Left ventricle myocardium inferior (tissue), 1 donor: ENCODE data around the gene CCDC86. TPM values are rescaled to one million over a fixed set of nuclear protein-coding genes. Genes with fewer than 3 reads are reported as not detected.
A peak's percentile ranks its signal among the peaks of the same experiment; 100 is the strongest.
"Not testable (repeated sequence)": the region's sequence is repeated elsewhere in the genome, so short reads cannot be mapped to it uniquely, and the experiment has no call there.

ENCODE experiments used
- DNase-seq: peaks from one replicate; pipeline ENCODE4 v3.0.0-alpha.2; 2020
- H3K27ac ChIP-seq: fragments of 200-600 bp; replicated peaks from 2 replicates; pipeline ENCODE4 v1.8.0; 2021
- H3K27me3 ChIP-seq: fragments of 200-600 bp; 2 replicates; pipeline ENCODE4 v1.8.0; 2021; ENCODE audit warnings: low read depth
- H3K36me3 ChIP-seq: fragments of 200-600 bp; 2 replicates; pipeline ENCODE4 v1.8.0; 2021
- H3K4me1 ChIP-seq: fragments of 200-600 bp; 2 replicates; pipeline ENCODE4 v1.8.0; 2021
- H3K4me3 ChIP-seq: fragments of 200-600 bp; 2 replicates; pipeline ENCODE4 v1.8.0; 2021; ENCODE audit warnings: mild to moderate bottlenecking, moderate library complexity
- H3K9me3 ChIP-seq: fragments of 200-600 bp; replicated peaks from 2 replicates; pipeline ENCODE4 v1.8.0; 2021
- intact Hi-C: fragments of 100-400 bp; cut with micrococcal nuclease; formaldehyde crosslinking; loops from one replicate; pipeline ENCODE4 v1.11.0; 2022
- total RNA-seq: library from RNA; stranded (reverse); fragmentation: NEBNext Ultra II Directional; extraction: Animal tissue kit (Norgen Biotek cat#: 25700); gene quantifications from one replicate; pipeline ENCODE4 v1.2.1, GENCODE V29; 2021
- TF ChIP-seq, protein P1 (sequence below): fragments of 200-600 bp; IDR thresholded peaks from 2 replicates; pipeline ENCODE4 v1.8.0; 2021; ENCODE audit warnings: antibody characterized with exemption, mild to moderate bottlenecking, borderline replicate concordance
- donor health status: DM: no; HTN: yes; CAD: no; lungs with severe emphysema.

The CCDC86 gene
- total RNA-seq, 1 donor from 2014 or later, result 9.3 TPM

DNA sequence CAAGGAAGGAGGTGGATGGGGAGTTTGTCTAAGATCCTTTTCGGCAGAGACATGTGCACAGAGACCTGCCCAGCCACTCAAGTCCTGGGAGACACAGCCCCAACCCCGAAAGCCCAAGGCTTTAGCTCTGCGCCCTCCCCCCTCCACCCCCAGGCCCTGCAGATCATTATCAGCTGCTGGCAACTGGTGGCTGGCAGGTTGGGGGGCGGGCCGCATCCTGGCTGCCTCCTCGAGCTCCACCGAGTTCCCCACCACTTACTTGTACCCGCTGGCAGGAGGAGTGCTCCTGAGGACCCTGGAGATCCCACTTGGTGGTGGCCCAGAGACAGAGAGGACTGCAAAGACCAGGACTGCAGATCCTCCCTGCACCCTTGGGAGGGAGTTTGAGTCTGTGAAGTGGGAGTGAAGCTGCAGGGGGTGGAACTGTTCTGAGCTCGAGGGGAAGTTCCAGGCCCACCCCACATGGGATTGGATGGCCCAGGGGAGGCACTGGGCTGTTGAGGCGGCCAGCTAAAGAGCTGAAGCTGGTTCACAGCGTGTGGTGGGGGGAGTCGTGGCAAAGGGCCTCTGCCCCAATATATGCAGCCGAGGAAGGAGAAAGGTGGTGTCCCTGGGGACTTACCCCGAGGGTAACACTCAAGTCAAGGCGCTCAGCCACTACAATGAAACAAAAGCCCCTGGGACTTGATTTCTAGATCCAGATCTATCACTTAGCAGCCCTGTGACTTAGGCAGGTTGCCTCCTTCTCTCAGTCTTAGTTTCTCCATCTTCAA is 19.9 kb upstream of the CCDC86 start:
- H3K27me3 ChIP-seq, result peaks cover 5% of the 10 kb centered on the region
- DNase-seq, result no peak

DNA sequence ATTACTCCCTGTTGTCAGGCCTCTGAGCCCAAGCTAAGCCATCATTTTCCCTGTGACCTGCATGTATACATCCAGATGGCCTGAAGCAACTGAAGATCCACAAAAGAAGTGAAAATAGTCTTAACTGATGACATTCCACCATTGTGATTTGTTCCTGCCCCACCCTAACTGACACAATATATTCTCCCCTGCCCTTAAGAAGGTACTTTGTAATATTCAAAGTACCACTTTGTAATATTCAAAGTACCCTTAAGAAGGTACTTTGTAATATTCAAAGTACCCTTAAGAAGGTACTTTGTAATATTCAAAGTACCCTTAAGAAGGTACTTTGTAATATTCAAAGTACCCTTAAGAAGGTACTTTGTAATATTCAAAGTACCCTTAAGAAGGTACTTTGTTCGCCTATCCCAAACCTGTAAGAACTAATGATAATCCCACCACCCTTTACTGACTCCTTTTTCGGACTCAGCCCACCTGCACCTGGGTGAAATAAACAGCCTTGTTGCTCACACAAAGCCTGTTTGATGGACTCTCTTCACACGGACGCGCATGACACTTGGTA is 18.1 kb upstream of the CCDC86 start:
- H3K4me3 ChIP-seq, intact Hi-C loops, DNase-seq, H3K36me3 ChIP-seq, H3K27me3 ChIP-seq, H3K9me3 ChIP-seq, H3K27ac ChIP-seq, H3K4me1 ChIP-seq: not testable (repeated sequence)

More for the DNA sequence above, 19.9 kb upstream of the CCDC86 start:
- intact Hi-C loops, result no loop called here
- Histone ChIP-seq H3K27ac (no peak overlapping the region), H3K36me3 (no peaks in the 10 kb centered on the region), H3K9me3 (peaks cover 8% of the 10 kb centered on the region), H3K4me1 (no peaks in the 10 kb centered on the region), H3K4me3 (no peak overlapping the region)
- TF ChIP-seq, protein P1, sequence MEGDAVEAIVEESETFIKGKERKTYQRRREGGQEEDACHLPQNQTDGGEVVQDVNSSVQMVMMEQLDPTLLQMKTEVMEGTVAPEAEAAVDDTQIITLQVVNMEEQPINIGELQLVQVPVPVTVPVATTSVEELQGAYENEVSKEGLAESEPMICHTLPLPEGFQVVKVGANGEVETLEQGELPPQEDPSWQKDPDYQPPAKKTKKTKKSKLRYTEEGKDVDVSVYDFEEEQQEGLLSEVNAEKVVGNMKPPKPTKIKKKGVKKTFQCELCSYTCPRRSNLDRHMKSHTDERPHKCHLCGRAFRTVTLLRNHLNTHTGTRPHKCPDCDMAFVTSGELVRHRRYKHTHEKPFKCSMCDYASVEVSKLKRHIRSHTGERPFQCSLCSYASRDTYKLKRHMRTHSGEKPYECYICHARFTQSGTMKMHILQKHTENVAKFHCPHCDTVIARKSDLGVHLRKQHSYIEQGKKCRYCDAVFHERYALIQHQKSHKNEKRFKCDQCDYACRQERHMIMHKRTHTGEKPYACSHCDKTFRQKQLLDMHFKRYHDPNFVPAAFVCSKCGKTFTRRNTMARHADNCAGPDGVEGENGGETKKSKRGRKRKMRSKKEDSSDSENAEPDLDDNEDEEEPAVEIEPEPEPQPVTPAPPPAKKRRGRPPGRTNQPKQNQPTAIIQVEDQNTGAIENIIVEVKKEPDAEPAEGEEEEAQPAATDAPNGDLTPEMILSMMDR, result no peak

DNA sequence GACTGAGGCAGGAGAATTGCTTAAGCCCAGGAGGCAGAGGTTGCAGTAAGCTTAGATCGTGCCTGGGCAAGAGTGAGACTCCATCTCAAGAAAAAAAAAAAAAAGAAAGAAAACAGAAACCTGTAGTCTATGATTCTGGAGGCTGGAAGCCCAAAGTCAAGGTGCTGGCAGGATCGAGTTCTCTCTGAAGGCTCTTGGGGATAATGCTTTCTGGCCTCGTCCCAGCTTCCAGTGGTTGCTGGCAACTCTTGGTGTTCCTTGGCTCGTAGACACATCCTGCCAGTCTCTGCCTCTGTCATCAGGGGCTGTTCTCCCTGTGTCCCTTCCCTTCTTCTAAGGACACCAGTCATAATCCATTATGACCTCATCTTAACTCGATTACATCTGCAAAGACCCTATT is 16.8 kb upstream of the CCDC86 start:
- intact Hi-C loops, result no loop called here
- Histone ChIP-seq H3K27me3 (no peaks in the 10 kb centered on the region), H3K27ac (no peak overlapping the region), H3K4me1 (no peaks in the 10 kb centered on the region), H3K9me3 (no peaks in the 10 kb centered on the region), H3K4me3 (no peak overlapping the region), H3K36me3 (no peaks in the 10 kb centered on the region)
- no peak for DNase-seq
- TF ChIP-seq, protein P1, result no peak

DNA sequence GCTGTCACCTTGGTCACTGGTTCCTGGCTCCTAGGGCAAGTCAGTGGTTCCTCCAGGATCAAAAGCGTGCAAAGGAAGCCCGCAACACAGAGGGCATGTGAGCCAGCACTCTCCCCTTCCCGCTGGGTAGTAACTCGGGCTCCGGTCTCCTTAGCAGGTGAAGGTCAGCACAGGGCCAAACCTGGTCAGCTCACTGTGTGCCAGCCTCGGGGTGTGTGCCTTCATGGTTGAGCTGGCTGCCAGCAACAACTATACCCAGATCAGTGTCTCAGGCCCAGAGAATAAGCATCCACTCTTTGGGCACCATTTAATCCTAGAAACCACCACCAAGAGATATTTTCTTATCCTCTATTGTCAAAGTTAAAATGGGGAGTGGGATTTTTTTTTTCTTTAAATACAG is 16.1 kb upstream of the CCDC86 start:
- Histone ChIP-seq H3K27me3 (no peaks in the 10 kb centered on the region), H3K36me3 (no peaks in the 10 kb centered on the region), H3K4me1 (peaks cover 2% of the 10 kb centered on the region), H3K9me3 (no peaks in the 10 kb centered on the region), H3K4me3 (no peak overlapping the region), H3K27ac (no peak overlapping the region)
- no peak for DNase-seq
- TF ChIP-seq, protein P1, result no peak
- intact Hi-C loops, result no loop called here

DNA sequence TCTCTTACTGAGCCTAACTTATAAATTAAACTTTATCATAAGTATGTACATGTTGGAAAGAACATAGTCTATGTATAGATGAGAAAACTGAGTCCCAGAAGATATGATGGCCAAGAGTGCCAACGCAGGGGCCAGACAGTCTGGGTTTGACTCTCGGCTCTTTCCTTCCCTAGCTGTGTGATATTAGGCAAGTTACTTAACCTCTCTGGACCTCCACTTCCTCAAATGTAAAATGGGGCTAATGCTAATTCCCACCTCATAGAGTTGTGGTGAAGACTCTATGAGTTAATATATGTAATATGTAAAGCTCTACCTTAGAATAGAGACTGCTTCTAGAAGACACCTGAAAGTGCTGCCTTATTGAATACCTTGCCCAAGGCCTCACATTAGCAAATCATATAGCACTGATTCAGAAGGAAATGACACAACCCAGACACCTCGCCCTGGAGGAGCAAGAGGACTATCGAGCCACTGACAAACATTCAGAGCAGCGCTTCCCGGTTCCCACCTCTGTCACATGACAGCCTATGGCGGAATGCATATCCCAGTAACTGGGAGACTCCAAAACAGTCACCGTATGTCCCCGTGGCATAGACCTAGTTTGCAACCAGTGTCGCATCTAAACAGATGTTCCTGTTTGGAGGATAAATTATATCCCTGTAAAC is 11.3 kb upstream of the CCDC86 start:
- TF ChIP-seq, protein P1, result no peak

DNA sequence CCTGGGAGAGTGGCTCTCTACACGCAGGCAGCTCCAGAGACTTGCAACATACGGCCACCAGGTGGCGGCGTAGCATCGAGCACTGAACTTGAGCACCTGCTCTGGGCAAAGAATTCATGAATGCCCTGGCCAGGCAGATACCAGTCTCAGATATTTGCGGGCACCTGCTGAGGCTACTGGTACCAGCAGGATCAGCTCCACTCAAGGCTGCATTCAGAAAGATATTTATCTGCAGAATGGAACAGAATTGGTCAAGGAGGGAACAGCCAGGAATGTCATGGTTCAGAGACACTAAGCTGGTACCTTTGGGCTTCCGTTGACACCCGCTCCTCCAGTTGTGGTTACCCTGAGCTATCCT is 10.8 kb upstream of the CCDC86 start:
- no peaks in the 10 kb centered on the region for H3K36me3 ChIP-seq
- TF ChIP-seq, protein P1, result peak; percentile 98
- H3K27ac ChIP-seq, result no peak overlapping the region
- peak; percentile 83 for DNase-seq
- no peaks in the 10 kb centered on the region for H3K9me3 ChIP-seq
- H3K27me3 ChIP-seq, result no peaks in the 10 kb centered on the region
- no peak overlapping the region for H3K4me3 ChIP-seq
- intact Hi-C loops, result loop anchor here (5.0 kb wide), 1 partner anchor 66 kb away; no protein-coding TSS in a partner anchor
- peaks cover 8% of the 10 kb centered on the region for H3K4me1 ChIP-seq

More for the DNA sequence above, 11.3 kb upstream of the CCDC86 start:
- no peaks in the 10 kb centered on the region for H3K27me3 ChIP-seq
- H3K27ac ChIP-seq, result no peak overlapping the region
- H3K4me3 ChIP-seq, result no peak overlapping the region
- H3K9me3 ChIP-seq, result no peaks in the 10 kb centered on the region
- DNase-seq, result no peak
- H3K4me1 ChIP-seq, result peaks cover 8% of the 10 kb centered on the region
- H3K36me3 ChIP-seq, result no peaks in the 10 kb centered on the region
- intact Hi-C loops, result loop anchor here (5.0 kb wide), 1 partner anchor 67 kb away; no protein-coding TSS in a partner anchor
